Tibial nerve (tissue), 4 donors: ENCODE data around the gene OSBPL8. TPM values are rescaled to one million over a fixed set of nuclear protein-coding genes. Genes with fewer than 3 reads are reported as not detected.

Experiments
- DNase-seq, 2 donors: peaks; one replicate each; pipeline ENCODE4 v3.0.0-alpha.2; 2019; ENCODE audit warnings: low spot score in 2 of 2
- H3K27ac ChIP-seq, 4 donors: fragments of 200-600 bp; sonication (generic) in 3 of 4; one replicate each; pipeline ENCODE4 v1.5.1; 2017 to 2019; ENCODE audit warnings: mild to moderate bottlenecking in 1 of 4
- H3K27me3 ChIP-seq, 2 donors: fragments of 200-600 bp; sonication (generic) in 1 of 2; one replicate each; pipeline versions ENCODE4 v1.5.1 to v1.6.0; 2017 to 2019
- H3K36me3 ChIP-seq, 3 donors: fragments of 200-600 bp; sonication (generic); one replicate each; pipeline ENCODE4 v1.5.1; 2018 to 2019
- H3K4me1 ChIP-seq, 4 donors: fragments of 200-600 bp; sonication (generic) in 3 of 4; one replicate each; pipeline ENCODE4 v1.5.1; 2017 to 2019
- H3K4me3 ChIP-seq, 4 donors: fragments of 200-600 bp; sonication (generic) in 3 of 4; one replicate each; pipeline ENCODE4 v1.5.1; 2017 to 2019; ENCODE audit warnings: mild to moderate bottlenecking in 1 of 4, moderate library complexity in 1 of 4
- H3K9me3 ChIP-seq, 4 donors: fragments of 200-600 bp; sonication (generic) in 3 of 4; one replicate each; pipeline ENCODE4 v1.5.1; 2017 to 2019
- EP300 ChIP-seq, 2 donors: sonication (generic); formaldehyde crosslinking; IDR thresholded peaks; one replicate each; pipeline ENCODE4 v1.6.1; 2017; ENCODE audit warnings: antibody characterized with exemption in 2 of 2, mild to moderate bottlenecking in 1 of 2
- POLR2A ChIP-seq, 2 donors: fragments of 450-650 bp; IDR thresholded peaks; one replicate each; pipeline ENCODE4 v1.6.1; 2017; ENCODE audit warnings: antibody characterized with exemption in 2 of 2, mild to moderate bottlenecking in 2 of 2, moderate library complexity in 2 of 2
- WGBS, 2 donors: methylation state at CpG; one replicate each; pipeline ENCODE4 v1.1.5; 2018; 5-methylcytosine and 5-hydroxymethylcytosine counted together
- total RNA-seq, 4 donors: library from RNA; depleted of rRNA; stranded (reverse); fragments of >200 nt; gene quantifications; one replicate each; pipeline ENCODE4 v1.1.0, GENCODE V29; 2016
- TF ChIP-seq, protein P1 (sequence below), 5 experiments: fragments of 200-600 bp in 3 of 5; fragments of 450-650 bp in 2 of 5; sonication (generic) in 3 of 5; IDR thresholded peaks; one replicate each; pipeline ENCODE4 v1.5.1; 2016 to 2019; ENCODE audit warnings: antibody characterized with exemption in 5 of 5, mild to moderate bottlenecking in 3 of 5, moderate library complexity in 2 of 5

OSBPL8 gene
- total RNA-seq, 4 donors from 2014 or later = 90.9 to 151 (median 119) TPM

- H3K27me3 ChIP-seq = no peaks in the 10 kb centered on the region
- DNase-seq = no peak
- no peak overlapping the region for H3K4me3 ChIP-seq
- no peaks in the 10 kb centered on the region for H3K9me3 ChIP-seq
- TF ChIP-seq, protein P1, sequence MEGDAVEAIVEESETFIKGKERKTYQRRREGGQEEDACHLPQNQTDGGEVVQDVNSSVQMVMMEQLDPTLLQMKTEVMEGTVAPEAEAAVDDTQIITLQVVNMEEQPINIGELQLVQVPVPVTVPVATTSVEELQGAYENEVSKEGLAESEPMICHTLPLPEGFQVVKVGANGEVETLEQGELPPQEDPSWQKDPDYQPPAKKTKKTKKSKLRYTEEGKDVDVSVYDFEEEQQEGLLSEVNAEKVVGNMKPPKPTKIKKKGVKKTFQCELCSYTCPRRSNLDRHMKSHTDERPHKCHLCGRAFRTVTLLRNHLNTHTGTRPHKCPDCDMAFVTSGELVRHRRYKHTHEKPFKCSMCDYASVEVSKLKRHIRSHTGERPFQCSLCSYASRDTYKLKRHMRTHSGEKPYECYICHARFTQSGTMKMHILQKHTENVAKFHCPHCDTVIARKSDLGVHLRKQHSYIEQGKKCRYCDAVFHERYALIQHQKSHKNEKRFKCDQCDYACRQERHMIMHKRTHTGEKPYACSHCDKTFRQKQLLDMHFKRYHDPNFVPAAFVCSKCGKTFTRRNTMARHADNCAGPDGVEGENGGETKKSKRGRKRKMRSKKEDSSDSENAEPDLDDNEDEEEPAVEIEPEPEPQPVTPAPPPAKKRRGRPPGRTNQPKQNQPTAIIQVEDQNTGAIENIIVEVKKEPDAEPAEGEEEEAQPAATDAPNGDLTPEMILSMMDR (IDR thresholded peaks at IDR 0.05) = no peak
- no peak for TF ChIP-seq POLR2A (IDR thresholded peaks at IDR 0.05)
- no peak for TF ChIP-seq EP300 (IDR thresholded peaks at IDR 0.05)
- peaks cover 0 to 49% (median 9%) of the 10 kb centered on the region in 4 donors for H3K4me1 ChIP-seq
- H3K36me3 ChIP-seq = no peaks in the 10 kb centered on the region
- 94 to 99% methylated on average over 4 of the region's 4 CpGs for WGBS, 2 donors
- H3K27ac ChIP-seq = no peak overlapping the region
Measured at GRCh38 chr12:76544601-76545261, 14.8 kb downstream of the OSBPL8 start.

DNA sequence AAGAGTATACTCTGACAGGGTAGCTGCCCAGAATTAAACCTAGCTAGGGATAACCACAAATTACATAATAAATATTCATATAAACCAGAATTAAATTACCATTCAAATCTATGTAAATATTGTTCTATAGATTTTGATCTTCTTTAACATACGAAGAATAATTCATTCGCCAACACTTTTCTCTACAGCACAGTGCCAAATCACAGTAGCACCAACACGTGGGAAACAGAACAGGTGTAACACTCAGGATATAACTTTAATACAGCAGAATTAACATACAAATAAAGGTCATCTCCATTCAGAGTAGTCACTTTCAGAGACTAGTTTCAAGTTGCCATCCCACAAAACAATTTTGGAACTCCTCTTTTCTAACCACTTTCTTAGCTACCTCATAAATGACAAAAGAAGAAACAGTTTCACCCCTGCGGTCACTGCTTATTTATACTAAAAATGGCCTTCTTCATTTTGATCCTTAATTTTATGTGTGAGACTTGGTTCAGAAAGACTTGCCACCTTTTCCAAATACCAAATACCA, 15.7 kb downstream of the OSBPL8 start:
- Histone ChIP-seq H3K36me3 (no peaks in the 10 kb centered on the region), H3K4me3 (no peak overlapping the region), H3K4me1 (peaks cover 0 to 44% (median 3%) of the 10 kb centered on the region in 4 donors), H3K27ac (no peak overlapping the region), H3K9me3 (no peaks in the 10 kb centered on the region), H3K27me3 (no peaks in the 10 kb centered on the region)
- WGBS, 2 donors = 92% methylated on average over 4 of the region's 4 CpGs
- no peak for DNase-seq
- TF ChIP-seq POLR2A (IDR thresholded peaks at IDR 0.05) (no peak), EP300 (IDR thresholded peaks at IDR 0.05) (no peak)
- TF ChIP-seq, protein P1 (IDR thresholded peaks at IDR 0.05) = no peak

DNA sequence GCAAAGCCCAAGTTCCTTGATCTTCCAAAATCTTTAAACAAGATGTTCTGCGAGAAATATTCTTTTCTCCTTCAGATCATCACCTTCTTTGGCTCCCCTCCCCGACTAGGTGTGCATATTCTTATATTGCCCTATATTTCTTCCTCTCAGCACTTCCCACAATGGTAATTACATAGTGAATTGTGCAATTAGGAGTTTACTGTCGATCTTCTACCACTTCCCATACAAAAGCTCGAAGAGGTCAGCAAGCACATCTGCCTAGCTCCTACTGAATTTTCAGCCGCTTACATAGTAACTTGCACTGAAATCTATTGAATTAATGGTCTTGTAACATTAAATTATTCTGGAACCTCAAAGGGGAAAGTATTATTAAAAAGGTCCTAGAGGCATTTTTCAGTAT, 16.7 kb downstream of the OSBPL8 start:
- no peak overlapping the region for H3K4me3 ChIP-seq
- H3K27ac ChIP-seq = no peak overlapping the region
- TF ChIP-seq, protein P1 (IDR thresholded peaks at IDR 0.05) = no peak
- no peak for TF ChIP-seq POLR2A (IDR thresholded peaks at IDR 0.05)
- TF ChIP-seq EP300 (IDR thresholded peaks at IDR 0.05) = no peak
- no peaks in the 10 kb centered on the region for H3K27me3 ChIP-seq
- H3K4me1 ChIP-seq = peaks cover 0 to 35% (median 0%) of the 10 kb centered on the region in 4 donors
- no peak for DNase-seq
- no peaks in the 10 kb centered on the region for H3K9me3 ChIP-seq
- WGBS, 2 donors = 73% methylated on average over 5 of the region's 5 CpGs
- H3K36me3 ChIP-seq = no peaks in the 10 kb centered on the region

DNA sequence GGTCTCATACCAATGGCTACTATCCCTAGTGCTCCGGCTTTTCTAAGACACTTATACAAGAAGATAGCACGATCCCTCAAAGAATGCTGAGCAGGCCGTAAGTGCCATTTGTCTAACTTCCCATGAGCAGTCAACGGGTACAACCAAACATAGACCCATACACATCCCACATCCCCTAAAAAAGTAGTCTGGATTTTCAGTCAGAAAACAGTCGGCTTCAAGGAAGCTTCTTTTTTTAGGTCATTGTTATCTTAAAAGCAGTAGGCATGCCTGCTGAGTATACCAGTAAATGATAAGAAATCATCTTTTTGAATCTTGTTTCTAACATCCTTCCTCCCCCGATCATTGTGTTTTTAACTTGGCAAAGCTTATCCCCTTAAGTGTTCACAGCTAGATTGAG, 19.8 kb downstream of the OSBPL8 start:
- Histone ChIP-seq H3K4me3 (no peak overlapping the region), H3K36me3 (peaks cover 0 to 7% (median 0%) of the 10 kb centered on the region in 3 donors), H3K4me1 (peaks cover 0 to 22% (median 0%) of the 10 kb centered on the region in 4 donors), H3K27ac (no peak overlapping the region), H3K9me3 (no peaks in the 10 kb centered on the region), H3K27me3 (no peaks in the 10 kb centered on the region)
- WGBS, 2 donors = 77 to 78% methylated on average over 6 of the region's 6 CpGs
- TF ChIP-seq EP300 (IDR thresholded peaks at IDR 0.05) (no peak), POLR2A (IDR thresholded peaks at IDR 0.05) (no peak)
- TF ChIP-seq, protein P1 (IDR thresholded peaks at IDR 0.05) = no peak
- no peak for DNase-seq

- no peak overlapping the region for H3K4me3 ChIP-seq
- no peak overlapping the region for H3K27ac ChIP-seq
- peaks cover 0 to 7% (median 0%) of the 10 kb centered on the region in 3 donors for H3K36me3 ChIP-seq
- H3K27me3 ChIP-seq = no peaks in the 10 kb centered on the region
- TF ChIP-seq EP300 (IDR thresholded peaks at IDR 0.05) (no peak), POLR2A (IDR thresholded peaks at IDR 0.05) (no peak)
- TF ChIP-seq, protein P1 (IDR thresholded peaks at IDR 0.05) = no peak
- 95 to 96% methylated on average over 2 of the region's 2 CpGs for WGBS, 2 donors
- H3K9me3 ChIP-seq = no peaks in the 10 kb centered on the region
- DNase-seq = no peak
- peaks cover 0 to 21% (median 0%) of the 10 kb centered on the region in 4 donors for H3K4me1 ChIP-seq
Measured at GRCh38 chr12:76537923-76538322, 21.6 kb downstream of the OSBPL8 start.
